IMR-90 (cell line): Measurements from ENCODE around the gene AUTS2. TPM values are rescaled to one million over a fixed set of nuclear protein-coding genes. Genes with fewer than 3 reads are reported as not detected.

Source experiments
- ATAC-seq: fragments of 200-7000 bp; cut with Tn5 transposase; 2 replicates; pipeline ENCODE4 v1.9.1; 2020; ENCODE audit warnings: low read depth, mild to moderate bottlenecking, moderate library complexity
- BruUV-seq: library from RNA; stranded (reverse); fragments of 400-500 nt; replicated peaks from 2 replicates; lab custom pipeline; 2021; lab: Mats Ljungman, UMichigan
- CTCF ChIA-PET: fragments of 300-600 bp; formaldehyde crosslinking; extraction: SDS; loops from one replicate; lab custom pipeline; 2021; ENCODE audit warnings: antibody characterized with exemption; lab: Yijun Ruan, JAX
- POLR2A ChIA-PET: fragments of 300-600 bp; sonication (Branson Sonifier 250); formaldehyde crosslinking; loops from one replicate; lab custom pipeline; 2022; ENCODE audit warnings: antibody characterized with exemption; ENCODE audit not compliant: unreplicated experiment; lab: Charles Lee
- DNase-seq: peaks from one replicate; pipeline ENCODE4 v3.0.0; 2013
- H2AFZ ChIP-seq: replicated peaks from 2 replicates; pipeline ENCODE3; 2013; ENCODE audit warnings: low read length, mild to moderate bottlenecking; ENCODE audit not compliant: poor library complexity
- H2AK5ac ChIP-seq: 2 replicates; pipeline ENCODE4 v1.6.1; 2013; ENCODE audit warnings: low read depth, low read length, inconsistent platforms
- H2AK9ac ChIP-seq: replicated peaks from 2 replicates; pipeline ENCODE3; 2013; ENCODE audit warnings: mild to moderate bottlenecking, low read depth, low read length, moderate library complexity; ENCODE audit not compliant: poor library complexity
- H2BK120ac ChIP-seq: 2 replicates; pipeline ENCODE4 v1.6.1; 2013; ENCODE audit warnings: low read depth, low read length, inconsistent platforms
- H2BK15ac ChIP-seq: 3 replicates; pipeline ENCODE4 v1.6.1; 2013; ENCODE audit warnings: low read depth, low read length, inconsistent platforms
- H2BK20ac ChIP-seq: 2 replicates; pipeline ENCODE4 v1.6.1; 2013; ENCODE audit warnings: low read depth, mild to moderate bottlenecking, inconsistent platforms, low read length, moderate library complexity
- H2BK5ac ChIP-seq: 2 replicates; pipeline ENCODE4 v1.6.1; 2013; ENCODE audit warnings: mild to moderate bottlenecking, low read depth, low read length, inconsistent platforms; ENCODE audit not compliant: poor library complexity, severe bottlenecking
- H3K14ac ChIP-seq: replicated peaks from 2 replicates; pipeline ENCODE4 v1.6.1; 2013; ENCODE audit warnings: low read depth, low read length, inconsistent platforms
- H3K18ac ChIP-seq: 2 replicates; pipeline ENCODE4 v1.6.1; 2013; ENCODE audit warnings: low read depth, low read length, control low read depth
- H3K23ac ChIP-seq: 2 replicates; pipeline ENCODE4 v1.6.1; 2013; ENCODE audit warnings: low read depth, low read length, inconsistent platforms
- H3K27ac ChIP-seq: 2 replicates; pipeline ENCODE4 v1.5.1; 2013; ENCODE audit warnings: mild to moderate bottlenecking, control low read depth, low read length; ENCODE audit not compliant: insufficient read depth
- H3K27me3 ChIP-seq: 2 replicates; pipeline ENCODE4 v1.6.1; 2013; ENCODE audit warnings: low read length; ENCODE audit not compliant: control insufficient read depth, insufficient read depth
- H3K36me3 ChIP-seq: 2 replicates; pipeline ENCODE4 v1.6.1; 2013; ENCODE audit warnings: low read length, mixed read lengths; ENCODE audit not compliant: control insufficient read depth, insufficient read depth
- H3K4ac ChIP-seq: 2 replicates; pipeline ENCODE4 v1.6.1; 2013; ENCODE audit warnings: low read depth, low read length, inconsistent platforms
- H3K4me1 ChIP-seq: 2 replicates; pipeline ENCODE4 v1.6.1; 2013; ENCODE audit warnings: low read length, mixed read lengths; ENCODE audit not compliant: control insufficient read depth, insufficient read depth
- H3K4me2 ChIP-seq: 2 replicates; pipeline ENCODE4 v1.6.1; 2013; ENCODE audit warnings: low read depth, mild to moderate bottlenecking, control low read depth, low read length, moderate library complexity
- H3K4me3 ChIP-seq: 2 replicates; pipeline ENCODE4 v1.5.1; 2013; ENCODE audit warnings: low read depth, mild to moderate bottlenecking, control low read depth, low read length, moderate library complexity; ENCODE audit not compliant: insufficient read depth
- H3K56ac ChIP-seq: 2 replicates; pipeline ENCODE4 v1.6.1; 2013; ENCODE audit warnings: low read length, inconsistent platforms; ENCODE audit not compliant: insufficient read depth; ENCODE audit errors: extremely low read depth
- H3K79me1 ChIP-seq, 2 experiments: 2 replicates each; pipeline ENCODE4 v1.6.1; 2013; ENCODE audit warnings: low read length in 2 of 2, inconsistent platforms in 1 of 2, low read depth in 1 of 2
- H3K9ac ChIP-seq: 2 replicates; pipeline ENCODE4 v1.6.1; 2013; ENCODE audit warnings: low read depth, low read length, control low read depth
- H3K9me1 ChIP-seq: 2 replicates; pipeline ENCODE4 v1.6.1; 2013; ENCODE audit warnings: low read length, inconsistent platforms; ENCODE audit not compliant: insufficient read depth
- H3K9me3 ChIP-seq: 2 replicates; pipeline ENCODE4 v1.6.1; 2013; ENCODE audit warnings: low read length; ENCODE audit not compliant: control insufficient read depth, insufficient read depth
- H4K20me1 ChIP-seq: 2 replicates; pipeline ENCODE4 v1.6.1; 2013; ENCODE audit warnings: low read length, inconsistent platforms; ENCODE audit not compliant: insufficient read depth
- H4K5ac ChIP-seq: 2 replicates; pipeline ENCODE4 v1.6.1; 2013; ENCODE audit warnings: mild to moderate bottlenecking, low read depth, low read length, control low read depth
- H4K8ac ChIP-seq, 2 experiments: 2 replicates each; pipeline ENCODE4 v1.6.1; 2013; ENCODE audit warnings: low read depth in 2 of 2, low read length in 2 of 2, control low read depth in 1 of 2, inconsistent platforms in 1 of 2
- H4K91ac ChIP-seq: 2 replicates; pipeline ENCODE4 v1.6.1; 2013; ENCODE audit warnings: low read depth, low read length, inconsistent platforms; ENCODE audit not compliant: insufficient read depth
- CHD1 ChIP-seq: IDR thresholded peaks from 2 replicates; pipeline ENCODE4 v1.6.1; 2012; ENCODE audit warnings: low read depth, low read length, improper control_type of control experiment
- CTCF ChIP-seq: conservative IDR thresholded peaks from 2 replicates; pipeline ENCODE4 v1.5.1; 2012; ENCODE audit warnings: mild to moderate bottlenecking, low read depth, low read length, improper control_type of control experiment
- ELK1 ChIP-seq: fragments of 150-350 bp; IDR thresholded peaks from 2 replicates; pipeline ENCODE4 v1.6.1; 2016; ENCODE audit warnings: low read depth, mild to moderate bottlenecking, low read length, moderate library complexity, borderline replicate concordance
- FOS ChIP-seq: fragments of 150-350 bp; IDR thresholded peaks from 2 replicates; pipeline ENCODE4 v1.6.1; 2016; ENCODE audit warnings: low read depth, low read length
- MAFK ChIP-seq: IDR thresholded peaks from 2 replicates; pipeline ENCODE4 v1.6.1; 2012; ENCODE audit warnings: low read depth, low read length, improper control_type of control experiment
- MAZ ChIP-seq: IDR thresholded peaks from 2 replicates; pipeline ENCODE4 v1.6.1; 2012; ENCODE audit warnings: low read depth, mild to moderate bottlenecking, low read length, improper control_type of control experiment, moderate library complexity, borderline replicate concordance
- MXI1 ChIP-seq: IDR thresholded peaks from 2 replicates; pipeline ENCODE4 v1.6.1; 2012; ENCODE audit warnings: low read depth, mild to moderate bottlenecking, low read length, moderate library complexity, borderline replicate concordance
- NFE2L2 ChIP-seq: fragments of 150-350 bp; IDR thresholded peaks from 2 replicates; pipeline ENCODE4 v1.6.1; 2016; ENCODE audit warnings: low read depth, mild to moderate bottlenecking, low read length
- RAD21 ChIP-seq: IDR thresholded peaks from 2 replicates; pipeline ENCODE4 v1.6.1; 2012; ENCODE audit warnings: low read length, improper control_type of control experiment
- RCOR1 ChIP-seq: IDR thresholded peaks from 2 replicates; pipeline ENCODE4 v1.6.1; 2012; ENCODE audit warnings: mild to moderate bottlenecking, low read length, improper control_type of control experiment; ENCODE audit not compliant: insufficient replicate concordance
- RFX5 ChIP-seq: IDR thresholded peaks from 2 replicates; pipeline ENCODE4 v1.8.0; 2012; ENCODE audit warnings: low read depth, mild to moderate bottlenecking, low read length, moderate library complexity
- SMC3 ChIP-seq: fragments of 150-350 bp; IDR thresholded peaks from 2 replicates; pipeline ENCODE4 v1.6.1; 2016; ENCODE audit warnings: low read depth, mild to moderate bottlenecking, antibody characterized with exemption, low read length, moderate library complexity
- WGBS, 2 experiments: methylation state at CpG; one replicate each; pipeline versions ENCODE4 v1.1.5 to v1.1.7; 2013; ENCODE audit warnings: missing lambda C conversion rate in 2 of 2; ENCODE audit not compliant: insufficient read length in 1 of 2; ENCODE audit errors: extremely low coverage in 2 of 2; 5-methylcytosine and 5-hydroxymethylcytosine counted together
- dilution Hi-C: fragments of 300-500 bp; cut with HindIII; formaldehyde crosslinking; loops from one replicate; pipeline ENCODE4 v1.14.3; 2018; ENCODE audit warnings: low sequenced_read_pairs; ENCODE audit not compliant: unreplicated experiment
- in situ Hi-C: fragments of 300-500 bp; cut with MboI; formaldehyde crosslinking; loops from 3 replicates; pipeline ENCODE4 v1.14.3; 2019; ENCODE audit warnings: low sequenced_read_pairs, inconsistent platforms, mixed read lengths
- intact Hi-C: fragments of 100-400 bp; cut with micrococcal nuclease; formaldehyde crosslinking; loops from 2 replicates; pipeline ENCODE4 v1.10.0; 2022
- polyA plus RNA-seq, 3 experiments: library from polyadenylated mRNA; depleted of rRNA; stranded (reverse); fragments of >200 nt; gene quantifications; 2 replicates each; pipeline ENCODE4 v1.2.3, GENCODE V29; 2012; ENCODE audit warnings: low replicate concordance in 1 of 3
- total RNA-seq: library from RNA; depleted of rRNA; stranded (reverse); fragments of >200 nt; gene quantifications from 2 replicates; pipeline ENCODE4 v1.2.3, GENCODE V29; 2012
- TF ChIP-seq, protein P1 (sequence below): fragments of 150-350 bp; IDR thresholded peaks from 2 replicates; pipeline ENCODE4 v1.6.1; 2017; ENCODE audit warnings: mild to moderate bottlenecking, antibody characterized with exemption, low read length, low read depth

The AUTS2 gene
- total and polyA plus RNA-seq, 2 of the 4 experiments (the other 2 are of a cell fraction), result 0.90 to 3.0 TPM

DNA sequence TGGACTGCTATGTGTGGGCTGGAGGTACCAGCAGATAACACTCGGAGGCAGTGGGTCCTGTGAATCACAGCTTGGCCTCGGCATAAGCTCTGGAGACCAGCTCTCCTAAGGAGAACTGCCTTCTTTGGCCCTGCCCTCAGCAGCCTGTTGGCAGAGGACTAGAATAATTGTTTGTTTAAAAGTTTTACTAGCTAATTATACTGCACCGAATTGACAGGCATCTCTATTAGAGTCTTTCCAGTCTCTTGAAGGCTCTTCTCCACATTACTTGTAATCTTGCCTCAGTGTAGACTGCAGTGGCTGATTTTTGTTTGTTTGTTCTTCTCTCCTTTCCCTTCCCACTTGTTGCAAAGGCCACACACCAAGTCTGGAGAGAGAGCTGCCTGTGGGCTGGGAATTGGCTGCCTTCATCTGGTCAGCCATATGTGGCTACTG is 183.2 kb downstream of the AUTS2 start:
- no peaks in the 10 kb centered on the region for H3K36me3 ChIP-seq
- ATAC-seq (no peak), DNase-seq (no peak)
- H2BK15ac ChIP-seq, result no peak overlapping the region
- ChIA-PET POLR2A (no interaction called here), CTCF (no interaction called here)
- no peaks in the 10 kb centered on the region for H3K27me3 ChIP-seq
- TF ChIP-seq ELK1 (no peak), MAFK (no peak), SMC3 (no peak), CHD1 (no peak), MAZ (no peak), FOS (no peak), RCOR1 (no peak), RAD21 (no peak), MXI1 (no peak), CTCF (no peak), RFX5 (no peak), NFE2L2 (no peak)
- TF ChIP-seq, protein P1, sequence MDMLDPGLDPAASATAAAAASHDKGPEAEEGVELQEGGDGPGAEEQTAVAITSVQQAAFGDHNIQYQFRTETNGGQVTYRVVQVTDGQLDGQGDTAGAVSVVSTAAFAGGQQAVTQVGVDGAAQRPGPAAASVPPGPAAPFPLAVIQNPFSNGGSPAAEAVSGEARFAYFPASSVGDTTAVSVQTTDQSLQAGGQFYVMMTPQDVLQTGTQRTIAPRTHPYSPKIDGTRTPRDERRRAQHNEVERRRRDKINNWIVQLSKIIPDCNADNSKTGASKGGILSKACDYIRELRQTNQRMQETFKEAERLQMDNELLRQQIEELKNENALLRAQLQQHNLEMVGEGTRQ, result no peak
- H2BK20ac ChIP-seq, result no peak overlapping the region
- no peaks in the 10 kb centered on the region for H4K20me1 ChIP-seq
- no TSS peak for BruUV-seq
- no peak overlapping the region for H4K5ac ChIP-seq
- no peak overlapping the region for H3K18ac ChIP-seq
- in situ Hi-C loops (no loop called here), intact Hi-C loops (no loop called here), dilution Hi-C loops (no loop called here)
- H3K23ac ChIP-seq, result no peak overlapping the region
- H3K4me3 ChIP-seq, result no peak overlapping the region
- no peak overlapping the region for H3K27ac ChIP-seq
- H3K4ac ChIP-seq, result no peak overlapping the region
- no peak overlapping the region for H2BK120ac ChIP-seq
- no peaks in the 10 kb centered on the region for H3K79me1 ChIP-seq
- no peak overlapping the region for H2AFZ ChIP-seq
- H4K8ac ChIP-seq, result no peak overlapping the region
- no CpG with 5 or more reads among the region's 3 CpGs for WGBS, 2 experiments
- H2AK5ac ChIP-seq, result no peak overlapping the region
- no peak overlapping the region for H3K9ac ChIP-seq
- no peak overlapping the region for H2BK5ac ChIP-seq
- H2AK9ac ChIP-seq, result no peak overlapping the region
- 0 out of 2 replicates have a peak, but pooled peaks cover 1% of the 10 kb centered on the region for H3K9me3 ChIP-seq
- no peak overlapping the region for H3K14ac ChIP-seq
- no peaks in the 10 kb centered on the region for H3K9me1 ChIP-seq
- H4K91ac ChIP-seq, result no peak overlapping the region
- no peak overlapping the region for H3K4me2 ChIP-seq
- no peak overlapping the region for H3K56ac ChIP-seq
- H3K4me1 ChIP-seq, result no peaks in the 10 kb centered on the region
